Osteoblast (primary cell): ENCODE measurements around the gene OASL. TPM values are rescaled to one million over a fixed set of nuclear protein-coding genes. Genes with fewer than 3 reads are reported as not detected.
"Not testable (repeated sequence)": the region's sequence is repeated elsewhere in the genome, so short reads cannot be mapped to it uniquely, and the experiment has no call there.

ENCODE experiments used
- DNase-seq: peaks from one replicate; pipeline ENCODE4 v3.0.0; 2011; ENCODE audit warnings: low spot score, mixed read lengths; ENCODE audit not compliant: insufficient read length; ENCODE audit errors: missing footprints
- H2AFZ ChIP-seq: 2 replicates; pipeline ENCODE4 v1.6.0; 2011; ENCODE audit warnings: mild to moderate bottlenecking, low read length
- H3K27ac ChIP-seq: 2 replicates; pipeline ENCODE4 v1.5.1; 2011; ENCODE audit warnings: mild to moderate bottlenecking, low read depth, low read length, moderate library complexity
- H3K27me3 ChIP-seq: 2 replicates; pipeline ENCODE4 v1.6.0; 2012; ENCODE audit warnings: mild to moderate bottlenecking, control low read depth, inconsistent platforms, low read length, moderate library complexity; ENCODE audit not compliant: insufficient read depth
- H3K36me3 ChIP-seq: 2 replicates; pipeline ENCODE4 v1.5.1; 2011; ENCODE audit warnings: mild to moderate bottlenecking, low read length, control low read depth, moderate library complexity; ENCODE audit not compliant: insufficient read depth
- H3K4me1 ChIP-seq: 2 replicates; pipeline ENCODE4 v1.5.1; 2011; ENCODE audit warnings: mild to moderate bottlenecking, low read length, control low read depth, moderate library complexity; ENCODE audit not compliant: insufficient read depth
- H3K4me2 ChIP-seq: 2 replicates; pipeline ENCODE4 v1.6.0; 2011; ENCODE audit warnings: mild to moderate bottlenecking, low read length; ENCODE audit not compliant: insufficient read depth
- H3K4me3 ChIP-seq: fragments of 200-600 bp; sonication (generic); 3 replicates; pipeline ENCODE4 v1.5.1; 2012; ENCODE audit warnings: mild to moderate bottlenecking, low read length, inconsistent platforms; ENCODE audit not compliant: insufficient read depth
- H3K79me2 ChIP-seq: 2 replicates; pipeline ENCODE4 v1.6.0; 2012; ENCODE audit warnings: mild to moderate bottlenecking, low read length, control low read depth, inconsistent platforms; ENCODE audit not compliant: insufficient read depth
- H3K9me3 ChIP-seq: 2 replicates; pipeline ENCODE4 v1.5.1; 2011; ENCODE audit warnings: low read depth, low read length, control low read depth
- H4K20me1 ChIP-seq: 2 replicates; pipeline ENCODE4 v1.6.0; 2012; ENCODE audit warnings: mild to moderate bottlenecking, low read length, control low read depth; ENCODE audit not compliant: insufficient read depth
- total RNA-seq: library from RNA; depleted of rRNA; stranded (reverse); fragments of >200 nt; gene quantifications from 2 replicates; pipeline ENCODE4 v1.2.3, GENCODE V29; 2012
- TF ChIP-seq, protein P1 (sequence below): IDR thresholded peaks from 2 replicates; pipeline ENCODE4 v1.5.1; 2011; ENCODE audit warnings: mild to moderate bottlenecking, low read depth, low read length, moderate library complexity; ENCODE audit errors: extremely low read depth

Gene OASL
- total RNA-seq, 1 donor, result 0.72 TPM

DNA sequence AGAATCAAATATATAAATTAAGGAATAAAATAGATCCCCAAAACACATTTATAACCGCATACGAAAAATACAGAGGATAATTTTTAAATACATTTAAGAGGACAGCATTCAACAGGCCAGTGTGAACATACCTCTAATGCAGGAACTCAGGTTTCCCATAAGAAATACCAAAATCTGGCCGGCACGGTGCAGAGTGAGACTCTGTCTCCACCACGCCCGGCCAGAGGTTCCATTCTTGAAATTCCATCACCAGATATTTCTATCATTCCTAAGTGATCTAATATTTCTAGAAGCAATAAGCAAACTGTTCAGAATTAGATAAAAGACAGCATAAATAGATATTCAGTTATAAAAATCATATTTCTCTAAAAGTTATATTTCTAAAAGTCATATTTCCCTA lies 30.2 kb upstream of the OASL start:
- Histone ChIP-seq H3K9me3 (peaks cover 3% of the 10 kb centered on the region), H3K4me1 (no peaks in the 10 kb centered on the region), H3K79me2 (no peaks in the 10 kb centered on the region), H3K27me3 (peaks cover 4% of the 10 kb centered on the region), H3K4me3 (no peak overlapping the region), H3K4me2 (no peak overlapping the region), H3K27ac (no peak overlapping the region), H2AFZ (no peak overlapping the region), H4K20me1 (no peaks in the 10 kb centered on the region), H3K36me3 (no peaks in the 10 kb centered on the region)
- TF ChIP-seq, protein P1, sequence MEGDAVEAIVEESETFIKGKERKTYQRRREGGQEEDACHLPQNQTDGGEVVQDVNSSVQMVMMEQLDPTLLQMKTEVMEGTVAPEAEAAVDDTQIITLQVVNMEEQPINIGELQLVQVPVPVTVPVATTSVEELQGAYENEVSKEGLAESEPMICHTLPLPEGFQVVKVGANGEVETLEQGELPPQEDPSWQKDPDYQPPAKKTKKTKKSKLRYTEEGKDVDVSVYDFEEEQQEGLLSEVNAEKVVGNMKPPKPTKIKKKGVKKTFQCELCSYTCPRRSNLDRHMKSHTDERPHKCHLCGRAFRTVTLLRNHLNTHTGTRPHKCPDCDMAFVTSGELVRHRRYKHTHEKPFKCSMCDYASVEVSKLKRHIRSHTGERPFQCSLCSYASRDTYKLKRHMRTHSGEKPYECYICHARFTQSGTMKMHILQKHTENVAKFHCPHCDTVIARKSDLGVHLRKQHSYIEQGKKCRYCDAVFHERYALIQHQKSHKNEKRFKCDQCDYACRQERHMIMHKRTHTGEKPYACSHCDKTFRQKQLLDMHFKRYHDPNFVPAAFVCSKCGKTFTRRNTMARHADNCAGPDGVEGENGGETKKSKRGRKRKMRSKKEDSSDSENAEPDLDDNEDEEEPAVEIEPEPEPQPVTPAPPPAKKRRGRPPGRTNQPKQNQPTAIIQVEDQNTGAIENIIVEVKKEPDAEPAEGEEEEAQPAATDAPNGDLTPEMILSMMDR, result no peak
- no peak for DNase-seq

DNA sequence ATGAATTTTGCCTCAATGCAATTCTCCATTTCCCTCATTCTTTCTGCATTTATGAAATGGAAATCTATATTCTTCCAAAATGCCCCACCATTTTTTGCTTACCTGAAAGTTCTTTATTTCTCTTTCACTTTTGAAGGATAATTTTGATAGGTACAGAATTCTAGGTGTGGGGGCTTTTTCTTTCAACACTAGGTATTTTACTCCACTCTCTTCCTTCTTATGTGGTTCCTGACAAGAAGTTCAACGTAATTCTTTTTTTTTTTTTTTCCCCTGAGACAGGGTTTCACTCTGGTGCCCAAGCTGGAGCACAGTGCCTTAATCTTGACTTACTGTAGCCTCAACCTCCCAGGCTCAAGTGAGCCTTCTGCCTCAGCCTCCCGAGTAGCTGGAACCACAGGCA lies 26.3 kb upstream of the OASL start:
- no peak for DNase-seq
- Histone ChIP-seq H3K4me3 (no peak overlapping the region), H3K9me3 (no peaks in the 10 kb centered on the region), H3K27ac (no peak overlapping the region), H3K4me1 (peaks cover 2% of the 10 kb centered on the region), H3K27me3 (peaks cover 4% of the 10 kb centered on the region), H3K36me3 (no peaks in the 10 kb centered on the region), H4K20me1 (no peaks in the 10 kb centered on the region), H3K79me2 (no peaks in the 10 kb centered on the region), H3K4me2 (no peak overlapping the region), H2AFZ (no peak overlapping the region)
- TF ChIP-seq, protein P1, result no peak

- H4K20me1 ChIP-seq, DNase-seq, H2AFZ ChIP-seq, H3K4me3 ChIP-seq, H3K4me2 ChIP-seq, H3K79me2 ChIP-seq, H3K27me3 ChIP-seq, H3K9me3 ChIP-seq, H3K4me1 ChIP-seq, H3K36me3 ChIP-seq, H3K27ac ChIP-seq: not testable (repeated sequence)
These were observed 25.5 kb upstream of the OASL start for GRCh38 chr12:121064586-121064985.

DNA sequence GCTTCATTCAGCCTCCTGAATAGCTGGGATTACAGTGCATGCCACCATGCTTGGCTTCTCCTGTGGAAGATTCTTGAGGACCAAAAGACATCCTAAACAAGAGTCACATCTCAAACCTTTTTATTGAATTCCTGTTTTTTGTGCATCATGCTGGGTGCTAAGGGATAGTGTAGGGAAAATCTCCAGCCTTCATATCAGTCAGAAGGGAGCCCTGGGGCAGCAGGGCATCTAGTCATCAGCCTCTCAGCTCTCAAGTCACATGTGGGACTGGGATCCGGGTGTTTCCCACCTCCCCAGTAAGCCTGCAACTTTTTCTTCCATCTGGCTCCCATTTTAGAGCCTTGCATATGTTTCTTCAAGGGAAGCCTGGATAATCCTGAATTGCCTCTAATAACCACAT lies 25.1 kb upstream of the OASL start:
- TF ChIP-seq, protein P1, result no peak
- H3K27me3 ChIP-seq, result peaks cover 4% of the 10 kb centered on the region
- no peak overlapping the region for H3K27ac ChIP-seq
- no peaks in the 10 kb centered on the region for H3K79me2 ChIP-seq
- peaks cover 4% of the 10 kb centered on the region for H3K4me1 ChIP-seq
- no peaks in the 10 kb centered on the region for H3K9me3 ChIP-seq
- no peak overlapping the region for H3K4me3 ChIP-seq
- H3K4me2 ChIP-seq, result no peak overlapping the region
- DNase-seq, result no peak
- no peaks in the 10 kb centered on the region for H3K36me3 ChIP-seq
- H2AFZ ChIP-seq, result no peak overlapping the region
- H4K20me1 ChIP-seq, result no peaks in the 10 kb centered on the region
